HG02763 (cell line): Measurements from ENCODE around the gene RCN1.
A peak's percentile ranks its signal among the peaks of the same experiment; 100 is the strongest.
"Not testable (repeated sequence)": the region's sequence is repeated elsewhere in the genome, so short reads cannot be mapped to it uniquely, and the experiment has no call there.

Source experiments
- ATAC-seq: cut with Tn5 transposase; IDR thresholded peaks from one replicate; pipeline ENCODE4 v1.9.1; 2021; ENCODE audit warnings: mild to moderate bottlenecking, moderate library complexity; ENCODE audit not compliant: unreplicated experiment

Gene RCN1

GRCh38 chr11:32090545-32091370, at the start of gene RCN1:
Gene RCN1 (plus strand): TSS chr11:32091074. CDS start chr11:32091197, 123 bp downstream.
- ATAC-seq, result peak; percentile 49

GRCh38 chr11:32043737-32044136, 47.1 kb upstream of the RCN1 start:
- ATAC-seq, result no peak

- ATAC-seq, result no peak
These were observed 46.6 kb upstream of the RCN1 start for GRCh38 chr11:32044158-32044863.

- no peak for ATAC-seq
These were observed 45.4 kb upstream of the RCN1 start for GRCh38 chr11:32045456-32045855.

DNA sequence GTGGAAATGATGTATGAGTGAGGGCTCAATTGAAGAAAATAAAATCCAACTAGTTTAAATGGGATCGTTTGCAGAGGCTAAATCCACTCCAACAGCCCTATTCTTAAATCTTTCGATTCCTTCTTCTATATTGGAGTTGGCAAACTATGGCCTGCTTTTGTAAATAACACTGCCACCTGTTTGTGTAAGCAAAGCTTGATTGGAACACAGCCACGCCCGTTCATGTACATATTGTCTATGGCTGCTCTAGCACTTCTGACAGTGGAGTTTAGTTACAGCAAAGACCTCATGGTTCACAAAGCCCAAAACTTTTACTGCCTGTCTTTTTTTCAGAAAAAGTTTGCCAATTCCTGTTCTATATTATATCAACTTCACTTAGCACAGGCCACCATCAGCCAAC, 40.6 kb upstream of the RCN1 start:
- no peak for ATAC-seq

DNA sequence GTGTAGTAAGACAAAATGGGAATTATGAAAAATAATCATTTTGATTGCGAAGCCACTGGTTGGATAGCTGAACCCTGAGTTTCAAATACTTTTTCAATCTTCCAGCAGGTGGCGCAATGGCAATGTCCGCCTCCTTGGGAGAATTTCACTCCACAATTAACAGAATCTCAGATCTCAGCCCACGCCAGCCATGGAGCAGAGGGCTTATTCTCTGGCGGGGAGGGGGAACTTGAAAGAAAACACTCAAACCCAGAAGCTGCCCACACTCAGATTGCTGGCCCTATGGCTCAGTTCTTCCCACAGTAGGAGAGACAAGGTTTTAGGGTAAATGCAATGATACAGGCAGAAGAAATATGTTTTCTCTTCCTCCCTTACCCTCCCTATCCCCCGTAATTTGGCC, 38.7 kb upstream of the RCN1 start:
- no peak for ATAC-seq

DNA sequence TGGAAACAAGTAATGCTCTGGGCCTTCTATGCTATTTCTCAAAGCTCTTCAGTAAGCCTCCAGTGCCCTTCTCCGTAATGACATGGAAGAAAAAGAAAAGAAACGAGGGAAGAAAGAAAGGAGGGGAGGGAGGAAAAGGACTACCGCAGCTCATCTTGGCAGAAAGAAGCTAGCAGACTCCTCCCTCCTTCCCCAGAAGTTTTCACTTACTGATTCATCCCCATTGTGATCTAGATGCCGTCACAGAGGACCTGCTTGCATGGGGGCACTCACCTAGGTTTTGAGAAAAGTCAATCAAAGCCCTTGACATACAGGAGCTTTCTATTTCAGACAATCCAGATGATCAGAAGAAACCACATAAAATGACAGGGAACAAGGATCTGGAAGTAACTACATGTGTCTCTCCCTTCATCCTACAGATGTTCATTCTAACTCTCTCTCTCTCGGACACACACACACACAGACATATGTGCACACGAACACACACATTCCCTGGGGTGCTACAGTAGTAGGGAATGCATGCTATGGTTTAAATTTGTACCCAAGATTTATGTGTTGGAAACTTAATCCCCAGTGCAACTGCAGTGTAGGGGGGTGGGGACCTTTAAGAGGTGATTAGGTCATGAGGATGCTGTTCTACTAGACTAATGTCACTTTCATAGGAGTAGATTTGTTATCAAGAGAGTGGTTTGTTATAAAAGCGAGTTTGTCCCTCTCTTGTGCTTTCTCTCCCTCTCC, 37.6 kb upstream of the RCN1 start:
- ATAC-seq, result no peak

- ATAC-seq, result no peak
These were observed 35.0 kb upstream of the RCN1 start for GRCh38 chr11:32055861-32056260.

DNA sequence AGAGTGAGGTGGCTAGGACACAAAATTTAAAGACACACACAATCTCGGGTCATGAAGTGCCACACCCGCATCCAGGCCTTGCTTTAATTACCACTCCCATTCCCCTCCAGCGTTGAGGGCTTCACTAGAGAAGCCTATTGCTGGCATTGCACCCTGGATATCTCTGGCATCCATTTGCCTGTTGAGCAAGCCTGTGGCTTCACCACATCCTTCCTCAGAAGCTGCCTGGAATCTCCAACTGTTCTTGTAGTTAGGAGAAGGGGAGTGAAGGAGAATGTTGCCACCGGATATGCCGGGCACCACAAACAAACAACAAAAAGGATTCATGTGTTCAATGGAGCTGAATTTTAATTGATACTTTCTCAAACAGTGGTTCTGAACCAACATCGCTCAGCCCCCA, 34.4 kb upstream of the RCN1 start:
- no peak for ATAC-seq

DNA sequence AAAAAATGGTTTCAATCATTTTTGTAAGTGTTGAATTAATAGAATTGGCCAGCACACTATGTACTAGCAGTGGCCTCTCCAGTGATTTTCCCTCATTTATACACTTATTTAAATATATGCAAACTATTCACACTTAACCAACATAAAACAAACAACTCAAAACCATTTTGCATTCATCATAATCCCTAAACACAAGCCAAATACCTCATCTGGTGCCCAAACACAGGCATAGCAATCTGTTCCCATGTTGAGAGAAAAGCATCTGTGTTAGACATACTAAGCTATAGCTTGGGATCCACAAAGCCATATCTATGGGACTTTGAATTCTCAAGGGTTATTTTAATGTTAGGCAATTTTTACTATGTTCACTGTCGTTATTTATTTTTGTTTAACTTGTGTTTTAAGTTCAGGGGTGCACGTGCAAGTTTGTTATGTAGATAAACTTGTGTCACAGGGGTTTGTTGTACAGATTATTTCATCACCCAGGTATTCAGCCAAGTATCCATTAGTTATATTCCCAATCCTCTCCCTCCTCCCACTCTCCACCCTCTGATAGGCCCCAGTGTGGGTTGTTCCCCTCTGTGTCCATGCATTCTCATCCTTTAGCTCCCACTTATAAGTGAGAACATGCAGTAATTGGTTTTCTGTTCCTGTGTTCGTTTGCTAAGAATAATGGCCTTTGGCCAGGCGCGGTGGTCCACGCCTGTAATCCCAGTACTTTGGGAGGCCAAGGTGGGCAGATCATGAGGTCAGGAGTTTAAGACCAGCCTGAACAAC, 31.0 kb upstream of the RCN1 start:
- no peak for ATAC-seq

GRCh38 chr11:32062540-32062939, 28.3 kb upstream of the RCN1 start:
- ATAC-seq, result no peak

- ATAC-seq, result not testable (repeated sequence)
These were observed 27.8 kb upstream of the RCN1 start for GRCh38 chr11:32063031-32063430.

GRCh38 chr11:32065865-32066629, 24.8 kb upstream of the RCN1 start:
- no peak for ATAC-seq

DNA sequence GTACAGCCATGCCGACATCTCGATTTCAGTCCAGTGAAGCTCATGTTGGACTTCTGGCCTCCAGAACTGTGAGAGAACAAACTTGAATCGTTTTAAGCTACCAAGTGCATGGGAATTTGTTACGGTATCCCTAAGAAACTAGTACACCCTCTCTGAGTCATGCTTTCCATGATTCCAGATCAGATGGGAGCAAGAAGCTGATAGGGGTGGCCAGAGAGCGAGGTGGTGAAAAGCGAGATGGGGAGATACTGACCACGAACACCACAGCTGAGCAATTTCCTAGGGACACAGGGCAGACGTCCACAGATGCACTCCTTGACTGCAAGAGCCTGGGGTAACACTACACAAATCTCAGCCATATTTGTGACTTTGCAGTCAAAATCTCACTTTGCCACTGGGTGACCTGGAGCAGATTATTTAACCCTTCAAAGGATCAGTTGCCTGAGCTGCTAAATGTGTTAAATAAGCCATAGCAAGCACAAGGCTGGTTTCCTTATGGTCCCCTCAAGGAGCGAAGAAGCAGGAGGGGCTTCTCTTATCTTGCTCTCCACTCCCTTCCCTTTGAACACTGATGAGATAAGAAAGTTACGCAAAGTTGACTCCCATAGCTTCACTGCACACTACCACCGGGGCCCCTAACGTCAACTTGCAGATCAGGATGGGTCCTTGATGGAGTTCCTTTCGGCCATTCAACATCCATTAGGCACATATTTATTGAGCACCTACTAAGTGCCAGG, 22.6 kb upstream of the RCN1 start:
- ATAC-seq, result no peak

DNA sequence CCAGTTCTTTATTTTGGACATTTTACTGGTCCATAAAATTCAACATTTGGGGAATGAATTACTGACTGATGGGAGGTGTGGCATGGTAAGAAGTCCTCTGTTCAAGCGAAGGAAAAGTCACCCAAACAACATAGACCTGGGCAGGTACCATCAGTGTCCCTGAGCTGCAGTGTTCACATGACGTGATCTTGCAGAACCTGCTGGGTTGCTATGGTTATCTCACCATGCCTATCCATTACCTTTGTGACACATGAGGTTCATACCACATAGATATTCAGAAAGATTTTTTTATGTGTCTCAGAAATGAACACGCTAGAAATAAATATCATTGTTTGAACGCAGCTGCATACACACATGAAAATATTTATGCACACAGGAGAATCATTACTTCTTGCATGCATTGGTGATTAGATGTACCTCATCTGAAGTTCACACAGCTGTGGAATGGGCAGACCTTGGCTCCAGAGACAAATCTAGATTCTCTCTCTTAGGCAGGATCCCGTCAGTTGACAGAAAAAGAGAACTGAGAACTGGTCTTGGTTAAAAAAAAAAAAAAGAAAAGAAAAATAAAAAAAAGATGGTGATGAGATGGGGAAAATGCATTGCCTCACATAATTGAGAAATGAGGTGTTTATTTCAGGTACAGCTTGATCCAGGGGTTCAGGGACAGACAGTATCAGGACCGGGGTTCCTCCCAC, 21.4 kb upstream of the RCN1 start:
- peak; percentile 61 for ATAC-seq

DNA sequence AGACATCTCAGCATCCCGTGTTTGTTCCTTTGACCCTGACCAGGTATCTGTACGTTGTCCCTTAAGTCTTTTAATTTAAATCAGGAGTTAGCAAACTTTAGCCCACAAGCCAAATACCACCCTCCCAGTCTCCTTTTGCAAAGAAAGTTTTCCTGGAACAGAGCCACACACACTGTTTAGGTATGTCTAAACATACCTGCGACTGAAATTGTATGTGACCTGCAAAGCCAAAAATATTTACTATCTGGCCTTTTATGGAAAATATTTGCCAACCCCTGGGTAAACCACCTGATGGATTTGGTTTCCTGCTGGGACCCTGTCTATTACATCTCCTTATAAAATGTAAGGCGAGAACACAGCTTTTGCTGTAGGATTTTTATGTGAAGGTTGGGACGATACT, 20.2 kb upstream of the RCN1 start:
- no peak for ATAC-seq

- no peak for ATAC-seq
These were observed 19.1 kb upstream of the RCN1 start for GRCh38 chr11:32071811-32072210.

- no peak for ATAC-seq
These were observed 17.8 kb upstream of the RCN1 start for GRCh38 chr11:32072872-32073643.
